Measurements from ENCODE around the gene DNAJC4.

Gene DNAJC4

DNA sequence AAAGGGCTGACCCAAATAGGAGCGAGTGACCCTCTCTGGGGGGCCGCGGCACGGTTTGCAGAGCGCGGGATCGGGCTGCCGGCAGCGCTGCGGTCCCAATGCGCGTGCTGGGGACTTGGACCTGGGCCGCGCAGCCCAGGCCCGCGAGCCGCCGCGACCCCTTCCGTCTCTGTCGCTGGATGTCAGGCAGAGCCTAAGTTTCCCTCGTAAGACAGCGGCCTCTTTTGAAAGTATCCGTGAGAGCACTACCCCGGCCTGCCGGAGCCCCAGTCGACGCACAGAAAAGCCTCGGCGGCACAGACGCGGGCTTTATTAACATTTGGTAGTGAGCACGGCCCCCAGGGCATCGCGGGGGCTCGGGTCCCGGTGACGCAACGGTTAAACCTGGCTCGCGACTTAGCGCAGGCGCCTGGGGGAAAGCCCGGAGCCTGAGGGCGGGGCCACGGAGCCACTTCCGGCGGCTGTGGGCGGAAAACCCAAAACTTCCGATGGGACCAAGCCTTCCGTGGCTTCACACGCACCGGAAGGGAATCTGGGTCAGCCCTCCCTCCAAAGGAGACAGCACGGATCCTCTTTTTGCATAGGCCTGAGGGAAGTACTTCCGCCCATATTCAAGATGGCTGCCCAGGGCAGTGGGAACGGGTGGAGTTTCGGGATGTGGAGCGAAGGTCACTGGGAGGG is 39.3 kb downstream of the DNAJC4 start:
- DNase-seq (ENCODE audit: extremely low read depth, insufficient read length), result peak; percentile 99
- Histone ChIP-seq H3K27me3 (replicated peaks; ENCODE audit: control insufficient read depth, insufficient read depth, low read length) (no peaks in the 10 kb centered on the region), H3K36me3 (ENCODE audit: control insufficient read depth, insufficient read depth, low read length) (peaks cover 2% of the 10 kb centered on the region), H3K4me3 (replicated peaks; ENCODE audit: low read depth, low read length) (peak overlapping the region; percentile 65)
- TF ChIP-seq, protein P1, sequence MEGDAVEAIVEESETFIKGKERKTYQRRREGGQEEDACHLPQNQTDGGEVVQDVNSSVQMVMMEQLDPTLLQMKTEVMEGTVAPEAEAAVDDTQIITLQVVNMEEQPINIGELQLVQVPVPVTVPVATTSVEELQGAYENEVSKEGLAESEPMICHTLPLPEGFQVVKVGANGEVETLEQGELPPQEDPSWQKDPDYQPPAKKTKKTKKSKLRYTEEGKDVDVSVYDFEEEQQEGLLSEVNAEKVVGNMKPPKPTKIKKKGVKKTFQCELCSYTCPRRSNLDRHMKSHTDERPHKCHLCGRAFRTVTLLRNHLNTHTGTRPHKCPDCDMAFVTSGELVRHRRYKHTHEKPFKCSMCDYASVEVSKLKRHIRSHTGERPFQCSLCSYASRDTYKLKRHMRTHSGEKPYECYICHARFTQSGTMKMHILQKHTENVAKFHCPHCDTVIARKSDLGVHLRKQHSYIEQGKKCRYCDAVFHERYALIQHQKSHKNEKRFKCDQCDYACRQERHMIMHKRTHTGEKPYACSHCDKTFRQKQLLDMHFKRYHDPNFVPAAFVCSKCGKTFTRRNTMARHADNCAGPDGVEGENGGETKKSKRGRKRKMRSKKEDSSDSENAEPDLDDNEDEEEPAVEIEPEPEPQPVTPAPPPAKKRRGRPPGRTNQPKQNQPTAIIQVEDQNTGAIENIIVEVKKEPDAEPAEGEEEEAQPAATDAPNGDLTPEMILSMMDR (IDR thresholded peaks at IDR 0.05; ENCODE audit: insufficient read depth, low read length, poor library complexity, severe bottlenecking), result no peak

GRCh38 chr11:64275031-64275800 is 44.9 kb downstream of the DNAJC4 start:
- Histone ChIP-seq H3K4me3 (replicated peaks; ENCODE audit: low read depth, low read length) (no peak overlapping the region), H3K27me3 (replicated peaks; ENCODE audit: control insufficient read depth, insufficient read depth, low read length) (no peaks in the 10 kb centered on the region), H3K36me3 (ENCODE audit: control insufficient read depth, insufficient read depth, low read length) (peaks cover 12% of the 10 kb centered on the region)
- TF ChIP-seq, protein P1 (IDR thresholded peaks at IDR 0.05; ENCODE audit: insufficient read depth, low read length, poor library complexity, severe bottlenecking), result no peak
- peak; percentile 0 for DNase-seq (ENCODE audit: extremely low read depth, insufficient read length)

- H3K4me3 ChIP-seq (replicated peaks; ENCODE audit: low read depth, low read length), result no peak overlapping the region
- TF ChIP-seq, protein P1 (IDR thresholded peaks at IDR 0.05; ENCODE audit: insufficient read depth, low read length, poor library complexity, severe bottlenecking), result no peak
- peaks cover 12% of the 10 kb centered on the region for H3K36me3 ChIP-seq (ENCODE audit: control insufficient read depth, insufficient read depth, low read length)
- no peaks in the 10 kb centered on the region for H3K27me3 ChIP-seq (replicated peaks; ENCODE audit: control insufficient read depth, insufficient read depth, low read length)
- DNase-seq (ENCODE audit: extremely low read depth, insufficient read length), result no peak
Measured at GRCh38 chr11:64275841-64276240, 45.5 kb downstream of the DNAJC4 start.

- no peak overlapping the region for H3K4me3 ChIP-seq (replicated peaks; ENCODE audit: low read depth, low read length)
- H3K36me3 ChIP-seq (ENCODE audit: control insufficient read depth, insufficient read depth, low read length), result peaks cover 12% of the 10 kb centered on the region
- DNase-seq (ENCODE audit: extremely low read depth, insufficient read length), result peak; percentile 2
- TF ChIP-seq, protein P1 (IDR thresholded peaks at IDR 0.05; ENCODE audit: insufficient read depth, low read length, poor library complexity, severe bottlenecking), result no peak
- no peaks in the 10 kb centered on the region for H3K27me3 ChIP-seq (replicated peaks; ENCODE audit: control insufficient read depth, insufficient read depth, low read length)
Measured at GRCh38 chr11:64276653-64277431, 46.5 kb downstream of the DNAJC4 start.

- TF ChIP-seq, protein P1 (IDR thresholded peaks at IDR 0.05; ENCODE audit: insufficient read depth, low read length, poor library complexity, severe bottlenecking), result no peak
- DNase-seq (ENCODE audit: extremely low read depth, insufficient read length), result peak; percentile 0
- Histone ChIP-seq H3K27me3 (replicated peaks; ENCODE audit: control insufficient read depth, insufficient read depth, low read length) (no peaks in the 10 kb centered on the region), H3K36me3 (ENCODE audit: control insufficient read depth, insufficient read depth, low read length) (peaks cover 14% of the 10 kb centered on the region), H3K4me3 (replicated peaks; ENCODE audit: low read depth, low read length) (no peak overlapping the region)
Measured at GRCh38 chr11:64278576-64279190, 48.3 kb downstream of the DNAJC4 start.

All from GM06990 (cell line).